KMS-11 (cell line): Measurements from ENCODE around the gene TIMD4.
A peak's percentile ranks its signal among the peaks of the same experiment; 100 is the strongest.

Experiments used
- H2AFZ ChIP-seq: fragments of 200-600 bp; sonication (generic); 2 replicates; pipeline ENCODE4 v1.6.1; 2016; ENCODE audit warnings: antibody characterized with exemption, mixed run types, low read depth
- H3K27ac ChIP-seq: fragments of 200-600 bp; sonication (generic); 2 replicates; pipeline ENCODE4 v1.6.1; 2016; ENCODE audit warnings: mild to moderate bottlenecking, mixed run types
- H3K27me3 ChIP-seq: fragments of 200-600 bp; sonication (generic); 2 replicates; pipeline ENCODE4 v1.6.1; 2017; ENCODE audit warnings: mild to moderate bottlenecking, low read depth, mixed run types, moderate library complexity; ENCODE audit not compliant: insufficient read depth
- H3K36me3 ChIP-seq: fragments of 200-600 bp; sonication (generic); 2 replicates; pipeline ENCODE4 v1.6.1; 2017; ENCODE audit warnings: mild to moderate bottlenecking, mixed run types; ENCODE audit not compliant: insufficient read depth
- H3K4me1 ChIP-seq: fragments of 200-600 bp; sonication (generic); 2 replicates; pipeline ENCODE4 v1.6.1; 2016; ENCODE audit warnings: mild to moderate bottlenecking, low read depth, mixed run types; ENCODE audit not compliant: poor library complexity, severe bottlenecking
- H3K4me2 ChIP-seq: fragments of 200-600 bp; sonication (generic); 2 replicates; pipeline ENCODE4 v1.7.0; 2016; ENCODE audit warnings: mild to moderate bottlenecking, mixed run types
- H3K4me3 ChIP-seq: fragments of 200-600 bp; sonication (generic); IDR thresholded peaks from 2 replicates; pipeline ENCODE4 v1.6.1; 2017; ENCODE audit warnings: low read depth, low read length, mixed read lengths; ENCODE audit not compliant: insufficient read depth
- H3K79me2 ChIP-seq: fragments of 200-600 bp; sonication (generic); 2 replicates; pipeline ENCODE4 v1.6.1; 2016; ENCODE audit warnings: low read depth, mixed run types; ENCODE audit not compliant: insufficient read depth
- H3K9ac ChIP-seq: fragments of 200-600 bp; sonication (generic); 2 replicates; pipeline ENCODE4 v1.6.1; 2016; ENCODE audit warnings: mild to moderate bottlenecking, mixed run types
- H4K20me1 ChIP-seq: fragments of 200-600 bp; sonication (generic); 2 replicates; pipeline ENCODE4 v1.6.1; 2016; ENCODE audit warnings: mild to moderate bottlenecking, mixed run types; ENCODE audit not compliant: insufficient read depth
- CTCF ChIP-seq: fragments of 200-600 bp; sonication (generic); conservative IDR thresholded peaks from 2 replicates; pipeline ENCODE4 v1.6.1; 2017; ENCODE audit warnings: low read depth, mild to moderate bottlenecking, antibody characterized with exemption, low read length, moderate library complexity, mixed read lengths

TIMD4 gene

GRCh38 chr5:156893517-156893916 lies 69.5 kb downstream of the TIMD4 start:
- H3K27me3 ChIP-seq, result no peaks in the 10 kb centered on the region
- H3K36me3 ChIP-seq, result no peaks in the 10 kb centered on the region
- no peaks in the 10 kb centered on the region for H3K79me2 ChIP-seq
- peak overlapping the region; percentile 61; the same call in 1 of the 2 replicates for H2AFZ ChIP-seq
- no peak overlapping the region for H3K9ac ChIP-seq
- no peaks in the 10 kb centered on the region for H4K20me1 ChIP-seq
- H3K27ac ChIP-seq, result peak overlapping the region; percentile 38; the same call in 1 of the 2 replicates
- H3K4me3 ChIP-seq, result no peak overlapping the region
- TF ChIP-seq CTCF, result no peak
- H3K4me2 ChIP-seq, result peak overlapping the region; percentile 22; the same call in 1 of the 2 replicates
- H3K4me1 ChIP-seq, result peaks cover 60% of the 10 kb centered on the region

GRCh38 chr5:156892864-156893263 lies 70.2 kb downstream of the TIMD4 start:
- peaks cover 67% of the 10 kb centered on the region for H3K4me1 ChIP-seq
- no peak overlapping the region for H3K27ac ChIP-seq
- no peaks in the 10 kb centered on the region for H3K36me3 ChIP-seq
- no peak for TF ChIP-seq CTCF
- no peak overlapping the region for H2AFZ ChIP-seq
- no peak overlapping the region; the same call in 1 of the 2 replicates for H3K4me2 ChIP-seq
- H4K20me1 ChIP-seq, result no peaks in the 10 kb centered on the region
- H3K27me3 ChIP-seq, result no peaks in the 10 kb centered on the region
- H3K4me3 ChIP-seq, result no peak overlapping the region
- H3K9ac ChIP-seq, result no peak overlapping the region
- H3K79me2 ChIP-seq, result no peaks in the 10 kb centered on the region

GRCh38 chr5:156892223-156892622 lies 70.8 kb downstream of the TIMD4 start:
- H3K27me3 ChIP-seq, result no peaks in the 10 kb centered on the region
- no peak overlapping the region for H2AFZ ChIP-seq
- no peak overlapping the region for H3K4me3 ChIP-seq
- no peak overlapping the region for H3K9ac ChIP-seq
- H3K4me2 ChIP-seq, result no peak overlapping the region
- H4K20me1 ChIP-seq, result no peaks in the 10 kb centered on the region
- no peak overlapping the region for H3K27ac ChIP-seq
- TF ChIP-seq CTCF, result no peak
- H3K36me3 ChIP-seq, result no peaks in the 10 kb centered on the region
- no peaks in the 10 kb centered on the region for H3K79me2 ChIP-seq
- peaks cover 73% of the 10 kb centered on the region for H3K4me1 ChIP-seq

GRCh38 chr5:156888520-156888919 lies 74.5 kb downstream of the TIMD4 start:
- Histone ChIP-seq H3K9ac (peak overlapping the region; percentile 32; the same call in 1 of the 2 replicates), H3K4me3 (no peak overlapping the region), H3K36me3 (no peaks in the 10 kb centered on the region), H3K4me2 (peak overlapping the region; percentile 64), H3K27ac (peak overlapping the region; percentile 76), H3K79me2 (no peaks in the 10 kb centered on the region), H2AFZ (peak overlapping the region; percentile 69), H3K4me1 (peaks cover 68% of the 10 kb centered on the region), H4K20me1 (no peaks in the 10 kb centered on the region), H3K27me3 (no peaks in the 10 kb centered on the region)
- TF ChIP-seq CTCF, result no peak
